PC-9 (cell line): ENCODE data around the gene PPM1H. TPM values are rescaled to one million over a fixed set of nuclear protein-coding genes. Genes with fewer than 3 reads are reported as not detected.

Experiments used
- BruUV-seq: library from RNA; stranded (reverse); fragments of 400-500 nt; replicated peaks from 2 replicates; lab custom pipeline; 2021; lab: Mats Ljungman, UMichigan
- CTCF ChIA-PET: fragments of 300-600 bp; sonication (Branson Sonifier 250); formaldehyde crosslinking; loops from one replicate; lab custom pipeline; 2022; ENCODE audit warnings: antibody characterized with exemption; lab: Charles Lee
- POLR2A ChIA-PET: fragments of 300-600 bp; sonication (Branson Sonifier 250); formaldehyde crosslinking; loops from one replicate; lab custom pipeline; 2022; ENCODE audit warnings: antibody characterized with exemption; ENCODE audit not compliant: unreplicated experiment; lab: Charles Lee
- DNase-seq, 2 experiments: peaks; one replicate each; pipeline versions ENCODE4 v3.0.0 to v3.0.0-alpha.2; 2015 to 2022; ENCODE audit warnings: mixed read lengths in 1 of 2
- H2AFZ ChIP-seq: fragments of 200-600 bp; sonication (generic); 2 replicates; pipeline ENCODE4 v1.8.1; 2017; ENCODE audit warnings: antibody characterized with exemption
- H3F3A ChIP-seq: fragments of 200-600 bp; sonication (generic); 2 replicates; pipeline ENCODE4 v1.8.1; 2017; ENCODE audit warnings: antibody characterized with exemption, mild to moderate bottlenecking, low read depth; ENCODE audit not compliant: insufficient read depth
- H3K27ac ChIP-seq: fragments of 200-600 bp; sonication (generic); 2 replicates; pipeline ENCODE4 v1.6.1; 2016; ENCODE audit warnings: mixed run types
- H3K27me3 ChIP-seq: fragments of 200-600 bp; sonication (generic); 2 replicates; pipeline ENCODE4 v1.6.1; 2016; ENCODE audit warnings: low read depth, mixed run types; ENCODE audit not compliant: insufficient read depth
- H3K36me3 ChIP-seq: fragments of 200-600 bp; sonication (generic); 2 replicates; pipeline ENCODE4 v1.6.1; 2016; ENCODE audit warnings: low read depth, mixed run types
- H3K4me1 ChIP-seq: fragments of 200-600 bp; sonication (generic); replicated peaks from 2 replicates; pipeline ENCODE4 v1.6.1; 2016; ENCODE audit warnings: mixed run types; ENCODE audit not compliant: insufficient read depth
- H3K4me2 ChIP-seq: fragments of 200-600 bp; sonication (generic); 2 replicates; pipeline ENCODE4 v1.6.1; 2017; ENCODE audit warnings: mixed run types
- H3K4me3 ChIP-seq: fragments of 200-600 bp; sonication (generic); 2 replicates; pipeline ENCODE4 v1.6.1; 2016; ENCODE audit warnings: mixed run types
- H3K79me2 ChIP-seq: fragments of 200-600 bp; sonication (generic); 2 replicates; pipeline ENCODE4 v1.6.1; 2017; ENCODE audit warnings: low read depth, mixed run types
- H3K9me2 ChIP-seq: fragments of 200-600 bp; sonication (generic); 2 replicates; pipeline ENCODE4 v1.8.1; 2017; ENCODE audit warnings: mild to moderate bottlenecking; ENCODE audit not compliant: insufficient read depth
- H3K9me3 ChIP-seq: fragments of 200-600 bp; sonication (generic); 2 replicates; pipeline ENCODE4 v1.8.1; 2016; ENCODE audit warnings: low read depth; ENCODE audit not compliant: insufficient read depth
- H4K20me1 ChIP-seq: fragments of 200-600 bp; sonication (generic); 2 replicates; pipeline ENCODE4 v1.8.1; 2017; ENCODE audit not compliant: insufficient read depth
- CTCF ChIP-seq: fragments of 200-600 bp; sonication (generic); conservative IDR thresholded peaks from 2 replicates; pipeline ENCODE4 v1.6.1; 2017; ENCODE audit warnings: mixed run types, antibody characterized with exemption, mild to moderate bottlenecking, moderate library complexity
- EZH2 ChIP-seq: fragments of 200-600 bp; sonication (generic); IDR thresholded peaks from 2 replicates; pipeline ENCODE4 v1.8.0; 2017; ENCODE audit warnings: antibody characterized with exemption, low read depth
- intact Hi-C: fragments of 100-400 bp; cut with micrococcal nuclease; formaldehyde crosslinking; loops from one replicate; pipeline ENCODE4 v1.10.0; 2022; ENCODE audit not compliant: unreplicated experiment
- total RNA-seq: library from RNA; stranded (reverse); gene quantifications from 2 replicates; pipeline ENCODE4 v1.2.3, GENCODE V29; 2021

Gene PPM1H
- total RNA-seq, 1 experiment from 2014 or later = 11.4 TPM

- Histone ChIP-seq H3K79me2 (peaks cover 23% of the 10 kb centered on the region), H3K36me3 (no peaks in the 10 kb centered on the region), H2AFZ (no peak overlapping the region), H3K9me2 (no peaks in the 10 kb centered on the region), H3K4me1 (peaks cover 92% of the 10 kb centered on the region), H3K4me2 (no peak overlapping the region), H3F3A (peaks cover 63% of the 10 kb centered on the region), H3K27me3 (no peaks in the 10 kb centered on the region), H4K20me1 (no peaks in the 10 kb centered on the region), H3K27ac (peak overlapping the region; percentile 31; the same call in 1 of the 2 replicates), H3K9me3 (no peaks in the 10 kb centered on the region), H3K4me3 (no peak overlapping the region)
- intact Hi-C loops = no loop called here
- no TSS peak for BruUV-seq
- CTCF ChIA-PET = no interaction called here
- POLR2A ChIA-PET = no interaction called here
- no peak for DNase-seq
- TF ChIP-seq EZH2 (no peak), CTCF (no peak)
Measured at GRCh38 chr12:62728741-62729140, 206.2 kb downstream of the PPM1H start.

GRCh38 chr12:62726471-62726980 is 208.4 kb downstream of the PPM1H start:
- H3F3A ChIP-seq = peaks cover 46% of the 10 kb centered on the region
- ChIA-PET POLR2A (no interaction called here), CTCF (no interaction called here)
- H3K9me3 ChIP-seq = no peaks in the 10 kb centered on the region
- H4K20me1 ChIP-seq = no peaks in the 10 kb centered on the region
- TF ChIP-seq EZH2 (no peak), CTCF (no peak)
- H3K36me3 ChIP-seq = no peaks in the 10 kb centered on the region
- intact Hi-C loops = no loop called here
- peaks cover 21% of the 10 kb centered on the region for H3K79me2 ChIP-seq
- peaks cover 87% of the 10 kb centered on the region for H3K4me1 ChIP-seq
- no peaks in the 10 kb centered on the region for H3K27me3 ChIP-seq
- peak overlapping the region; percentile 99 for H3K27ac ChIP-seq
- no TSS peak for BruUV-seq
- no peaks in the 10 kb centered on the region for H3K9me2 ChIP-seq
- DNase-seq = peak in 1 of 2 experiments; percentile 61
- H3K4me2 ChIP-seq = peak overlapping the region; percentile 61
- H2AFZ ChIP-seq = no peak overlapping the region
- H3K4me3 ChIP-seq = no peak overlapping the region

GRCh38 chr12:62725781-62726180 is 209.2 kb downstream of the PPM1H start:
- ChIA-PET POLR2A (no interaction called here), CTCF (no interaction called here)
- BruUV-seq = no TSS peak
- DNase-seq = peak in 1 of 2 experiments; percentile 53
- Histone ChIP-seq H3K79me2 (peaks cover 18% of the 10 kb centered on the region), H3K27me3 (no peaks in the 10 kb centered on the region), H3K27ac (peak overlapping the region; percentile 99), H3K9me3 (no peaks in the 10 kb centered on the region), H4K20me1 (no peaks in the 10 kb centered on the region), H3K9me2 (no peaks in the 10 kb centered on the region), H3F3A (peaks cover 38% of the 10 kb centered on the region), H3K36me3 (no peaks in the 10 kb centered on the region), H3K4me1 (peaks cover 79% of the 10 kb centered on the region), H3K4me3 (peak overlapping the region; percentile 1; the same call in 1 of the 2 replicates), H3K4me2 (peak overlapping the region; percentile 61), H2AFZ (no peak overlapping the region)
- TF ChIP-seq EZH2 = no peak
- no peak for TF ChIP-seq CTCF
- intact Hi-C loops = loop anchor here (2.0 kb wide), 2 partner anchors 61 to 123 kb away; no protein-coding TSS in a partner anchor
